OCI-LY1 (cell line): ENCODE data around the gene CAMTA1.

ENCODE experiments used
- CTCF ChIP-seq: fragments of 200-600 bp; sonication (generic), shearing (Covaris generic); IDR thresholded peaks from 2 replicates; pipeline ENCODE4 v1.5.1; 2017; ENCODE audit warnings: mild to moderate bottlenecking, antibody characterized with exemption, low read length, moderate library complexity, mixed read lengths
- EZH2 ChIP-seq: fragments of 200-600 bp; sonication (generic), shearing (Covaris generic); IDR thresholded peaks from 2 replicates; pipeline ENCODE4 v1.8.0; 2017; ENCODE audit warnings: borderline replicate concordance, mixed run types, mild to moderate bottlenecking, antibody characterized with exemption, low read length, moderate library complexity, mixed read lengths

GRCh38 chr1:7247791-7248548, 462.7 kb downstream of the CAMTA1 start:
- TF ChIP-seq CTCF (no peak), EZH2 (no peak)
